HepG2 (cell line): ENCODE data around the gene MAPK9.

ENCODE experiments used
- ETV6 ChIP-seq: sonication (generic); formaldehyde crosslinking; conservative IDR thresholded peaks from 2 replicates; pipeline ENCODE4 v1.4.0; 2020; ENCODE audit warnings: missing genetic modification reagents
- FOXM1 ChIP-seq: sonication (generic); formaldehyde crosslinking; IDR thresholded peaks from 2 replicates; pipeline ENCODE4 v1.5.0; 2020; ENCODE audit warnings: missing genetic modification reagents
- HOXA9 ChIP-seq: sonication (generic); formaldehyde crosslinking; IDR thresholded peaks from 2 replicates; pipeline ENCODE4 v1.8.1; 2022; ENCODE audit warnings: missing genetic modification reagents, mild to moderate bottlenecking, moderate library complexity, borderline replicate concordance
- IKZF4 ChIP-seq: sonication (generic); formaldehyde crosslinking; IDR thresholded peaks from 2 replicates; pipeline ENCODE4 v1.5.1; 2020; ENCODE audit warnings: borderline replicate concordance, mild to moderate bottlenecking, low read depth, missing genetic modification reagents; ENCODE audit errors: not compliant biosample characterization
- KAT7 ChIP-seq: IDR thresholded peaks from 2 replicates; pipeline ENCODE4 v1.6.1; 2018; ENCODE audit warnings: borderline replicate concordance, missing compliant biosample characterization
- MAZ ChIP-seq, 2 experiments: sonication (generic) in 1 of 2; formaldehyde crosslinking in 1 of 2; IDR thresholded peaks; 2 replicates each; pipeline versions ENCODE4 v1.5.0 to v1.6.1; 2012 to 2020; ENCODE audit warnings: low read depth in 2 of 2, mild to moderate bottlenecking in 2 of 2, borderline replicate concordance in 1 of 2, improper control_type of control experiment in 1 of 2, low read length in 1 of 2, missing genetic modification reagents in 1 of 2, moderate library complexity in 1 of 2
- NFKB2 ChIP-seq: sonication (generic); formaldehyde crosslinking; IDR thresholded peaks from 2 replicates; pipeline ENCODE4 v1.4.0; 2020; ENCODE audit warnings: missing genetic modification reagents, borderline replicate concordance
- SMC3 ChIP-seq: IDR thresholded peaks from 2 replicates; pipeline ENCODE4 v1.6.1; 2011; ENCODE audit warnings: low read length, improper control_type of control experiment
- SRY ChIP-seq: sonication (generic); formaldehyde crosslinking; IDR thresholded peaks from 2 replicates; pipeline ENCODE4 v1.8.0; 2022; ENCODE audit warnings: mild to moderate bottlenecking, missing genetic modification reagents
- ZNF264 ChIP-seq: sonication (generic); formaldehyde crosslinking; IDR thresholded peaks from 2 replicates; pipeline ENCODE4 v1.4.0; 2020; ENCODE audit warnings: missing genetic modification reagents
- ZNF879 ChIP-seq: sonication (generic); formaldehyde crosslinking; IDR thresholded peaks from 2 replicates; pipeline ENCODE4 v1.8.1; 2023; ENCODE audit warnings: missing genetic modification reagents
- TF ChIP-seq, protein P1 (sequence below): sonication (generic); formaldehyde crosslinking; IDR thresholded peaks from 2 replicates; pipeline ENCODE4 v1.8.1; 2022; ENCODE audit warnings: mild to moderate bottlenecking, missing genetic modification reagents
- TF ChIP-seq, protein P2 (sequence below): sonication (generic); formaldehyde crosslinking; IDR thresholded peaks from 2 replicates; pipeline ENCODE4 v1.5.0; 2020; ENCODE audit warnings: mild to moderate bottlenecking, missing genetic modification reagents, moderate library complexity
- TF ChIP-seq, protein P3 (sequence below): sonication (generic); formaldehyde crosslinking; IDR thresholded peaks from 2 replicates; pipeline ENCODE4 v1.5.0; 2020; ENCODE audit warnings: missing genetic modification reagents

DNA sequence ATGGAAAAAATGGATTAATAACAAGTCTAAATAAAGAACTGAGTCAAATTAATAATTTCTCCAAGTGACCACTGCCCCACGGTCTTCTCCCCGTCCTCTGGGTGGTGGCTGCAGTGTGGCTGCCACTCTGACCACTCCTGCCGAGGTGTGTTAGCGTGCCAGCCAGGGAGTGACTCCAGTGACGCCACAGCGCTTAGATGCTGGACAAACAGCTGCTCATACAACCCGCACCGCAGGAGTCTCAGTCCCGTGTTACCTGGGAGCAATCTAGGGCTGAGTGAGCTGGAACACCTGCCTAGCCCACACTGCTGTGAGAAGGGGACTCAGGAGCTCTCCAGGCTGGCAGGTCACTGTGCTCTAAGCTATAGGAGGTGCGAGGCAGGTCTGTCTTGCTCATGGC lies 10.2 kb downstream of the MAPK9 start:
- no peak for TF ChIP-seq FOXM1 (CRISPR knock-in tag)
- no peak for TF ChIP-seq HOXA9 (CRISPR knock-in tag)
- TF ChIP-seq SRY = no peak
- TF ChIP-seq, protein P1, sequence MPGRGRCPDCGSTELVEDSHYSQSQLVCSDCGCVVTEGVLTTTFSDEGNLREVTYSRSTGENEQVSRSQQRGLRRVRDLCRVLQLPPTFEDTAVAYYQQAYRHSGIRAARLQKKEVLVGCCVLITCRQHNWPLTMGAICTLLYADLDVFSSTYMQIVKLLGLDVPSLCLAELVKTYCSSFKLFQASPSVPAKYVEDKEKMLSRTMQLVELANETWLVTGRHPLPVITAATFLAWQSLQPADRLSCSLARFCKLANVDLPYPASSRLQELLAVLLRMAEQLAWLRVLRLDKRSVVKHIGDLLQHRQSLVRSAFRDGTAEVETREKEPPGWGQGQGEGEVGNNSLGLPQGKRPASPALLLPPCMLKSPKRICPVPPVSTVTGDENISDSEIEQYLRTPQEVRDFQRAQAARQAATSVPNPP (CRISPR knock-in tag) = no peak
- no peak for TF ChIP-seq SMC3
- TF ChIP-seq, protein P2, sequence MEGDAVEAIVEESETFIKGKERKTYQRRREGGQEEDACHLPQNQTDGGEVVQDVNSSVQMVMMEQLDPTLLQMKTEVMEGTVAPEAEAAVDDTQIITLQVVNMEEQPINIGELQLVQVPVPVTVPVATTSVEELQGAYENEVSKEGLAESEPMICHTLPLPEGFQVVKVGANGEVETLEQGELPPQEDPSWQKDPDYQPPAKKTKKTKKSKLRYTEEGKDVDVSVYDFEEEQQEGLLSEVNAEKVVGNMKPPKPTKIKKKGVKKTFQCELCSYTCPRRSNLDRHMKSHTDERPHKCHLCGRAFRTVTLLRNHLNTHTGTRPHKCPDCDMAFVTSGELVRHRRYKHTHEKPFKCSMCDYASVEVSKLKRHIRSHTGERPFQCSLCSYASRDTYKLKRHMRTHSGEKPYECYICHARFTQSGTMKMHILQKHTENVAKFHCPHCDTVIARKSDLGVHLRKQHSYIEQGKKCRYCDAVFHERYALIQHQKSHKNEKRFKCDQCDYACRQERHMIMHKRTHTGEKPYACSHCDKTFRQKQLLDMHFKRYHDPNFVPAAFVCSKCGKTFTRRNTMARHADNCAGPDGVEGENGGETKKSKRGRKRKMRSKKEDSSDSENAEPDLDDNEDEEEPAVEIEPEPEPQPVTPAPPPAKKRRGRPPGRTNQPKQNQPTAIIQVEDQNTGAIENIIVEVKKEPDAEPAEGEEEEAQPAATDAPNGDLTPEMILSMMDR (CRISPR knock-in tag) = no peak
- no peak for TF ChIP-seq IKZF4 (CRISPR knock-in tag)
- no peak for TF ChIP-seq ETV6 (CRISPR knock-in tag)
- TF ChIP-seq NFKB2 (CRISPR knock-in tag) = no peak
- no peak for TF ChIP-seq ZNF264 (CRISPR knock-in tag)
- TF ChIP-seq ZNF879 = no peak
- TF ChIP-seq, protein P3, sequence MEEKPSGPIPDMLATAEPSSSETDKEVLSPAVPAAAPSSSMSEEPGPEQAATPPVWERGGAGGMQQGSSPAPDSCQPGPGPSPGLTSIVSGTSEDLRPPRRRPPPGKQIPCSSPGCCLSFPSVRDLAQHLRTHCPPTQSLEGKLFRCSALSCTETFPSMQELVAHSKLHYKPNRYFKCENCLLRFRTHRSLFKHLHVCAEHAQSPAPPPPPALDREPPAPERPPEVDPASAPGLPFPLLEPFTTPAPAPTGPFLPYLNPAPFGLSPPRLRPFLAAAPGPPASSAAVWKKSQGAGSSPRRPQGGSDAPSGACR (CRISPR knock-in tag) = no peak
- no peak for TF ChIP-seq KAT7 (CRISPR knock-in tag)
- TF ChIP-seq MAZ (IDR thresholded peaks at IDR 0.05; ENCODE audit: borderline replicate concordance, low read depth, low read length) = no peak
- TF ChIP-seq MAZ (CRISPR knock-in tag; IDR thresholded peaks at IDR 0.05; ENCODE audit: low read depth) = no peak
